CD14-positive monocyte (primary cell): ENCODE measurements around the gene LAMB2. TPM values are rescaled to one million over a fixed set of nuclear protein-coding genes. Genes with fewer than 3 reads are reported as not detected.

ENCODE experiments used
- DNase-seq, 3 donors: peaks; one replicate each; pipeline ENCODE4 v3.0.0-alpha.2; 2011 to 2022
- H2AFZ ChIP-seq: 2 replicates; pipeline ENCODE4 v1.6.0; 2012; ENCODE audit warnings: mild to moderate bottlenecking, low read depth, low read length, inconsistent platforms; ENCODE audit not compliant: insufficient read depth, poor library complexity, severe bottlenecking
- H3K27ac ChIP-seq, 2 donors: 1 replicate in 1 of 2; 2 replicates in 1 of 2; pipeline ENCODE4 v1.5.1; 2012 to 2013; ENCODE audit warnings: low read length in 2 of 2, control low read depth in 1 of 2, inconsistent platforms in 1 of 2, low read depth in 1 of 2, mild to moderate bottlenecking in 1 of 2
- H3K27me3 ChIP-seq, 2 donors: one replicate each; pipeline versions ENCODE4 v1.6.0 to v1.6.1; 2011 to 2013; ENCODE audit warnings: low read length in 2 of 2; ENCODE audit not compliant: control insufficient read depth in 2 of 2, insufficient read depth in 2 of 2
- H3K36me3 ChIP-seq, 2 donors: replicated peaks in 1 of 2; 1 replicate in 1 of 2; 2 replicates in 1 of 2; pipeline versions ENCODE4 v1.5.1 to v1.6.1; 2012 to 2013; ENCODE audit warnings: low read length in 2 of 2, control low read depth in 1 of 2, inconsistent platforms in 1 of 2, mild to moderate bottlenecking in 1 of 2; ENCODE audit not compliant: insufficient read depth in 2 of 2, control insufficient read depth in 1 of 2
- H3K4me1 ChIP-seq, 2 donors: 1 replicate in 1 of 2; 2 replicates in 1 of 2; pipeline versions ENCODE4 v1.5.1 to v1.6.1; 2012 to 2013; ENCODE audit warnings: low read length in 2 of 2, control low read depth in 1 of 2, inconsistent platforms in 1 of 2, mild to moderate bottlenecking in 1 of 2, moderate library complexity in 1 of 2; ENCODE audit not compliant: insufficient read depth in 2 of 2, control insufficient read depth in 1 of 2
- H3K4me2 ChIP-seq: replicated peaks from 2 replicates; pipeline ENCODE3; 2012; ENCODE audit warnings: low read length, moderate library complexity, mild to moderate bottlenecking; ENCODE audit not compliant: poor library complexity, severe bottlenecking; ENCODE audit errors: extremely low read depth
- H3K4me3 ChIP-seq, 3 experiments: fragments of 200-600 bp in 1 of 3; sonication (generic) in 1 of 3; replicated peaks in 1 of 3; 1 replicate in 2 of 3; 2 replicates in 1 of 3; pipeline ENCODE4 v1.5.1; 2011 to 2013; ENCODE audit warnings: low read length in 3 of 3, mild to moderate bottlenecking in 3 of 3, control low read depth in 2 of 3, low read depth in 2 of 3, inconsistent platforms in 1 of 3, moderate library complexity in 1 of 3
- H3K79me2 ChIP-seq: 2 replicates; pipeline ENCODE4 v1.6.0; 2012; ENCODE audit warnings: mild to moderate bottlenecking, control low read depth, inconsistent platforms, low read length, moderate library complexity; ENCODE audit not compliant: insufficient read depth
- H3K9ac ChIP-seq: 2 replicates; pipeline ENCODE4 v1.6.0; 2017; ENCODE audit warnings: low read length, mild to moderate bottlenecking; ENCODE audit not compliant: insufficient read depth, poor library complexity, severe bottlenecking
- H3K9me3 ChIP-seq, 2 donors: replicated peaks in 1 of 2; 1 replicate in 1 of 2; 2 replicates in 1 of 2; pipeline versions ENCODE4 v1.5.1 to v1.6.1; 2012 to 2013; ENCODE audit warnings: low read length in 2 of 2, control low read depth in 1 of 2; ENCODE audit not compliant: control insufficient read depth in 1 of 2, insufficient read depth in 1 of 2
- H4K20me1 ChIP-seq: 2 replicates; pipeline ENCODE4 v1.6.0; 2012; ENCODE audit warnings: mild to moderate bottlenecking, low read length, control low read depth, moderate library complexity; ENCODE audit not compliant: insufficient read depth
- H3K27ac Mint-ChIP-seq, 7 donors: one replicate each; pipeline ENCODE4 v1.8.0; 2020; ENCODE audit warnings: mild to moderate bottlenecking in 7 of 7, mixed read lengths in 7 of 7, moderate library complexity in 6 of 7, inconsistent platforms in 2 of 7
- H3K27me3 Mint-ChIP-seq, 3 donors: one replicate each; pipeline ENCODE4 v1.8.0; 2021 to 2022; ENCODE audit warnings: low read depth in 3 of 3, mild to moderate bottlenecking in 3 of 3, mixed read lengths in 3 of 3, moderate library complexity in 3 of 3, inconsistent platforms in 1 of 3
- H3K36me3 Mint-ChIP-seq, 2 donors: one replicate each; pipeline ENCODE4 v1.8.0; 2020; ENCODE audit warnings: mixed read lengths in 2 of 2, inconsistent platforms in 1 of 2, mild to moderate bottlenecking in 1 of 2
- H3K4me1 Mint-ChIP-seq: one replicate; pipeline ENCODE4 v1.8.0; 2020; ENCODE audit warnings: mild to moderate bottlenecking, mixed read lengths
- H3K4me3 Mint-ChIP-seq, 2 donors: one replicate each; pipeline ENCODE4 v1.8.0; 2020; ENCODE audit warnings: mild to moderate bottlenecking in 2 of 2, mixed read lengths in 2 of 2, moderate library complexity in 1 of 2
- H3K9me3 Mint-ChIP-seq, 7 donors: one replicate each; pipeline ENCODE4 v1.8.0; 2020 to 2022; ENCODE audit warnings: mixed read lengths in 7 of 7, mild to moderate bottlenecking in 6 of 7, moderate library complexity in 6 of 7, inconsistent platforms in 2 of 7
- WGBS: methylation state at CpG from one replicate; pipeline ENCODE4 v1.1.5; 2013; ENCODE audit warnings: missing lambda C conversion rate; ENCODE audit not compliant: insufficient coverage; 5-methylcytosine and 5-hydroxymethylcytosine counted together
- intact Hi-C, 2 donors: fragments of 100-400 bp; cut with micrococcal nuclease; formaldehyde crosslinking; loops; one replicate each; pipeline versions ENCODE4 v1.15.0 to v1.15.1; 2023
- polyA plus RNA-seq, 3 donors: library from polyadenylated mRNA; depleted of rRNA in 1 of 3; unstranded in 2 of 3; stranded (reverse) in 1 of 3; fragments of 300-500 nt in 2 of 3; fragments of >200 nt in 1 of 3; fragmentation: Illumina TruSeq in 2 of 3; gene quantifications; 1 replicate in 2 of 3; 2 replicates in 1 of 3; pipeline ENCODE4 v1.2.3, GENCODE V29; 2012 to 2021
- TF ChIP-seq, protein P1 (sequence below): fragments of 200-600 bp; IDR thresholded peaks from one replicate; pipeline ENCODE4 v1.8.0; 2022; ENCODE audit warnings: antibody characterized with exemption, mild to moderate bottlenecking

LAMB2 gene
- polyA plus RNA-seq, 3 donors = 4.0 to 59.3 (median 7.6) TPM

DNA sequence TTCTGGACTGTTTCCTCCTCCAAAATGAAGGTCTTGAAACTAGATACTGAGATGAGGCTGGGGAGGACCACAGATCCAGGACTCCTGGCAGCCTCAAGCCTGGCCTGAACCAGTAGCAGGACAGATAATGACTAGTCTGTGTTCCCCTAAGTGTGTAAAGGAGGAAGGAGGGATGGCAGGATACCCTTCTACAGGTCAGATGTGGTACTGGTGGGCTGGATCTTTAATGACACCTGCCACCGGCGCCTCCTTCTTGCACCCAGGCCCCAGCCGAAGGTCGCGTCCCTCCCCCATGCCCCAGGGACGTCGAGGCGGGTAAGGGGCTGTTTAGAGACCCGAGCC, 12.8 kb downstream of the LAMB2 start:
- Histone ChIP-seq H3K79me2 (peaks cover 27% of the 10 kb centered on the region), H3K9ac (peak overlapping the region; percentile 97), H4K20me1 (peaks cover 8% of the 10 kb centered on the region), H3K4me2 (peak overlapping the region; percentile 87), H3K4me1 (peaks cover 16 to 23% of the 10 kb centered on the region in 2 donors), H3K9me3 (no peaks in the 10 kb centered on the region), H3K4me3 (peak overlapping the region; percentile 73 to 97 (median 91)), H3K36me3 (peaks cover 41 to 43% of the 10 kb centered on the region in 2 donors), H2AFZ (peak overlapping the region; percentile 87), H3K27ac (peak overlapping the region; percentile 93 to 95), H3K27me3 (no peaks in the 10 kb centered on the region)
- 0% methylated on average over 9 of the region's 9 CpGs for WGBS
- Mint-ChIP-seq H3K4me1 (peaks cover 11% of the 10 kb centered on the region), H3K27ac (peak overlapping the region; percentile 85 to 94 (median 92)), H3K9me3 (peaks cover 0 to 2% (median 0%) of the 10 kb centered on the region in 7 donors), H3K36me3 (peaks cover 33 to 38% of the 10 kb centered on the region in 2 donors), H3K4me3 (peak overlapping the region; percentile 81 to 88), H3K27me3 (no peaks in the 10 kb centered on the region)
- intact Hi-C loops = no loop called here
- peak in 1 of 3 donors; percentile 13 for DNase-seq
- TF ChIP-seq, protein P1, sequence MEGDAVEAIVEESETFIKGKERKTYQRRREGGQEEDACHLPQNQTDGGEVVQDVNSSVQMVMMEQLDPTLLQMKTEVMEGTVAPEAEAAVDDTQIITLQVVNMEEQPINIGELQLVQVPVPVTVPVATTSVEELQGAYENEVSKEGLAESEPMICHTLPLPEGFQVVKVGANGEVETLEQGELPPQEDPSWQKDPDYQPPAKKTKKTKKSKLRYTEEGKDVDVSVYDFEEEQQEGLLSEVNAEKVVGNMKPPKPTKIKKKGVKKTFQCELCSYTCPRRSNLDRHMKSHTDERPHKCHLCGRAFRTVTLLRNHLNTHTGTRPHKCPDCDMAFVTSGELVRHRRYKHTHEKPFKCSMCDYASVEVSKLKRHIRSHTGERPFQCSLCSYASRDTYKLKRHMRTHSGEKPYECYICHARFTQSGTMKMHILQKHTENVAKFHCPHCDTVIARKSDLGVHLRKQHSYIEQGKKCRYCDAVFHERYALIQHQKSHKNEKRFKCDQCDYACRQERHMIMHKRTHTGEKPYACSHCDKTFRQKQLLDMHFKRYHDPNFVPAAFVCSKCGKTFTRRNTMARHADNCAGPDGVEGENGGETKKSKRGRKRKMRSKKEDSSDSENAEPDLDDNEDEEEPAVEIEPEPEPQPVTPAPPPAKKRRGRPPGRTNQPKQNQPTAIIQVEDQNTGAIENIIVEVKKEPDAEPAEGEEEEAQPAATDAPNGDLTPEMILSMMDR = no peak

DNA sequence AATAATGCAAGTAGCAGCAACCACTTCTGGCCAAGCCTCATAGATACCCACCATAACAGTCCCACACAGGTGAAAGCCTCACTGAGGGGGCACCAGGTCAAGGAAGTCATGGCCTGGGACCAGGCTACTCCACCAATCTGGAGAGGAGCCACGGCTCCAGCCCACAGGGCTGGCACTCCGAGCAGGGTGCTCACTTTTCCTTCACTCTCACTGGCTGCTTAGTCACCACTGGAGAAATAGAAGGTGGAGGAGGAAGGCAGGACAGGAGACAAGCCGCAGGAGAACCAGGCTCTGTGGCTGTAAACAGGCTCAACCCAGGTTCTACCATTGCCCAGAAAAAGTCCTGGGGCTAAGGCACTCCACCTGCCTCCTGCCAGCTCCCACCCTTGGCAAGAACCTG, 13.4 kb downstream of the LAMB2 start:
- H3K4me1 Mint-ChIP-seq = peaks cover 11% of the 10 kb centered on the region
- Histone ChIP-seq H2AFZ (no peak overlapping the region), H3K4me1 (peaks cover 16 to 23% of the 10 kb centered on the region in 2 donors), H3K79me2 (peaks cover 27% of the 10 kb centered on the region), H3K9me3 (no peaks in the 10 kb centered on the region), H4K20me1 (peaks cover 8% of the 10 kb centered on the region), H3K27ac (peak overlapping the region in 1 of 2 donors; percentile 95), H3K4me3 (peak overlapping the region in 1 of 3 experiments; percentile 91), H3K36me3 (peaks cover 47 to 50% of the 10 kb centered on the region in 2 donors), H3K9ac (peak overlapping the region; percentile 97), H3K27me3 (no peaks in the 10 kb centered on the region), H3K4me2 (peak overlapping the region; percentile 87)
- TF ChIP-seq, protein P1 = no peak
- H3K27ac Mint-ChIP-seq = peak overlapping the region; percentile 85 to 94 (median 92)
- peaks cover 39 to 44% of the 10 kb centered on the region in 2 donors for H3K36me3 Mint-ChIP-seq
- H3K27me3 Mint-ChIP-seq = no peaks in the 10 kb centered on the region
- intact Hi-C loops = no loop called here
- peaks cover 0 to 2% (median 0%) of the 10 kb centered on the region in 7 donors for H3K9me3 Mint-ChIP-seq
- H3K4me3 Mint-ChIP-seq = peak overlapping the region; percentile 81 to 88
- 80% methylated on average over 1 of the region's 3 CpGs for WGBS
- no peak for DNase-seq
